Right lobe of liver (tissue), 6 donors: Measurements from ENCODE around the gene SAMD8. TPM values are rescaled to one million over a fixed set of nuclear protein-coding genes. Genes with fewer than 3 reads are reported as not detected.
A peak's percentile ranks its signal among the peaks of the same experiment; 100 is the strongest.

Experiments used
- ATAC-seq, 4 donors: fragments of 200-7000 bp; cut with Tn5 transposase; one replicate each; pipeline ENCODE4 v1.9.1; 2020; ENCODE audit warnings: mild to moderate bottlenecking in 4 of 4, moderate library complexity in 4 of 4
- DNase-seq, 3 donors: peaks; one replicate each; pipeline ENCODE4 v3.0.0-alpha.2; 2020
- H3K27ac ChIP-seq, 3 donors: fragments of 200-600 bp; one replicate each; pipeline ENCODE4 v1.8.0; 2022
- H3K27me3 ChIP-seq, 2 donors: fragments of 200-600 bp; one replicate each; pipeline ENCODE4 v1.8.0; 2022
- H3K36me3 ChIP-seq, 4 donors: fragments of 200-600 bp; sonication (generic) in 1 of 4; one replicate each; pipeline versions ENCODE4 v1.5.1 to v1.8.0; 2017 to 2022; ENCODE audit warnings: control low read depth in 1 of 4
- H3K4me1 ChIP-seq, 4 donors: fragments of 200-600 bp; sonication (generic) in 1 of 4; one replicate each; pipeline versions ENCODE4 v1.5.1 to v1.8.0; 2017 to 2022; ENCODE audit warnings: control low read depth in 1 of 4
- H3K4me3 ChIP-seq, 3 donors: fragments of 200-600 bp; one replicate each; pipeline ENCODE4 v1.8.0; 2022
- H3K9me3 ChIP-seq, 4 donors: fragments of 200-600 bp; sonication (generic) in 1 of 4; one replicate each; pipeline versions ENCODE4 v1.5.1 to v1.8.0; 2017 to 2022; ENCODE audit warnings: control low read depth in 1 of 4
- POLR2A ChIP-seq: fragments of 450-650 bp; IDR thresholded peaks from one replicate; pipeline ENCODE4 v1.6.1; 2017; ENCODE audit warnings: antibody characterized with exemption, mild to moderate bottlenecking
- WGBS: methylation state at CpG from one replicate; pipeline ENCODE4 v1.1.6; 2018; ENCODE audit warnings: low coverage, low lambda C conversion rate; ENCODE audit not compliant: insufficient coverage; ENCODE audit errors: missing lambda C conversion rate; 5-methylcytosine and 5-hydroxymethylcytosine counted together
- intact Hi-C, 2 donors: fragments of 100-400 bp; cut with DNase I; formaldehyde crosslinking; loops; one replicate each; pipeline versions ENCODE4 v1.11.2 to v1.14.1; 2022
- total RNA-seq, 6 experiments: library from RNA; depleted of rRNA in 2 of 6; stranded (reverse); fragments of >200 nt in 2 of 6; fragmentation: NEBNext Ultra II Directional in 3 of 6; extraction: Animal tissue kit (Norgen Biotek cat#: 25700) in 3 of 6; gene quantifications; one replicate each; pipeline versions ENCODE4 v1.1.0 to v1.2.4, GENCODE V29; 2016 to 2023
- TF ChIP-seq, protein P1 (sequence below), 4 donors: fragments of 200-600 bp in 3 of 4; fragments of 450-650 bp in 1 of 4; IDR thresholded peaks; one replicate each; pipeline versions ENCODE4 v1.5.1 to v1.8.0; 2016 to 2022; ENCODE audit warnings: antibody characterized with exemption in 4 of 4, mild to moderate bottlenecking in 2 of 4
- donor health status: DM: no; HTN: yes; CAD: no.
- donor health status: DM: no; HTN: no; CAD: no.
- donor health status: DM: no; HTN: no; CAD: no.
- donor health status: DM: no; HTN: yes; CAD: no.
- donor health status: DM: no; HTN: yes; CAD: no.

Gene SAMD8
- total RNA-seq, 6 experiments from 2014 or later, result 5.7 to 13.2 (median 9.3) TPM

DNA sequence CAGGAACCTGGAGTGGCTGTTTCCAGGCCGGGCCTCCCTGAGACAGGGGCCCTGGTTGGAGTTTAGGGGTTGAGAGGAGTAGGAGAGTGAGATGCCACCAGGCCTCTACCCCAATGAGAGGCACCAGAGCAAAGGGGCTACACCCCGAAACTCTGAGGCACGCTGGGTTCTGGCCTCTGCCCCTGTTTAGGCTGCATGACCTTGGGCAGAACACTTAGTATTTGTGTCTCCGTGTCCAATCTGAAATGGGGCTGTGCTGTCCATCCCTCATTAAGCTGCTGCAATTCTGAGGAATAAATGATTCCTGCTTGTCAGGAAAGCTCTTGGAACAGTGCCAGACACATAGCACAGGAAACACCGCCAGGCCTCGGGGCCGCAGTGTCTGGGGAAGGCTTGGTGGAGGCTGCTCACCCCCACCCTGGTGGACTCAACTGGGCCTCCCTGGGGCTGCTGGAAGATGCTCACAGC lies 40.5 kb upstream of the SAMD8 start:
- Histone ChIP-seq H3K27me3 (no peaks in the 10 kb centered on the region), H3K36me3 (no peaks in the 10 kb centered on the region), H3K9me3 (no peaks in the 10 kb centered on the region), H3K4me3 (no peak overlapping the region), H3K27ac (no peak overlapping the region), H3K4me1 (peaks cover 0 to 7% (median 0%) of the 10 kb centered on the region in 4 donors)
- intact Hi-C loops, result no loop called here
- DNase-seq (no peak), ATAC-seq (peak in 1 of 4 donors; percentile 11)
- TF ChIP-seq, protein P1, sequence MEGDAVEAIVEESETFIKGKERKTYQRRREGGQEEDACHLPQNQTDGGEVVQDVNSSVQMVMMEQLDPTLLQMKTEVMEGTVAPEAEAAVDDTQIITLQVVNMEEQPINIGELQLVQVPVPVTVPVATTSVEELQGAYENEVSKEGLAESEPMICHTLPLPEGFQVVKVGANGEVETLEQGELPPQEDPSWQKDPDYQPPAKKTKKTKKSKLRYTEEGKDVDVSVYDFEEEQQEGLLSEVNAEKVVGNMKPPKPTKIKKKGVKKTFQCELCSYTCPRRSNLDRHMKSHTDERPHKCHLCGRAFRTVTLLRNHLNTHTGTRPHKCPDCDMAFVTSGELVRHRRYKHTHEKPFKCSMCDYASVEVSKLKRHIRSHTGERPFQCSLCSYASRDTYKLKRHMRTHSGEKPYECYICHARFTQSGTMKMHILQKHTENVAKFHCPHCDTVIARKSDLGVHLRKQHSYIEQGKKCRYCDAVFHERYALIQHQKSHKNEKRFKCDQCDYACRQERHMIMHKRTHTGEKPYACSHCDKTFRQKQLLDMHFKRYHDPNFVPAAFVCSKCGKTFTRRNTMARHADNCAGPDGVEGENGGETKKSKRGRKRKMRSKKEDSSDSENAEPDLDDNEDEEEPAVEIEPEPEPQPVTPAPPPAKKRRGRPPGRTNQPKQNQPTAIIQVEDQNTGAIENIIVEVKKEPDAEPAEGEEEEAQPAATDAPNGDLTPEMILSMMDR (IDR thresholded peaks at IDR 0.05), result no peak
- TF ChIP-seq POLR2A, result no peak
- WGBS, result 83% methylated on average over 1 of the region's 7 CpGs

DNA sequence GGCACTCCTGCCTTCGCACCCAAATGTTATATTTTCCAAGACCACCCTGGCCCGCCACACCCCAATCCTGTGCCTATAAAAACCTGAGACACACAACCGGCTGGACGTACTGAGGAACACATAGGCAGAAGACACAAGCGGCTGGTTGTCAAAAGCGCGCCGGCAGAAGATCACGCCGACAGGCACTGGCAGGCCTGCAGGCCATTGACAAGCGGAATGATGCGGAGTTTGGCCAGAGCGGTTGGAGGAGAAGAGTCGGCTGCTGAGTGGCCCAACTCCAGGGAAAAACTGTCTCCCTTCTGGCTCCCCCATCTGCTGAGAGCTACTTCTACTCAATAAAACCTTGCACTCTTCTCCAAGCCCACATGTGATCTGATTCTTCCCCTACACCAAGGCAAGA lies 39.7 kb upstream of the SAMD8 start:
- Histone ChIP-seq H3K27ac (no peak overlapping the region), H3K4me3 (no peak overlapping the region), H3K36me3 (no peaks in the 10 kb centered on the region), H3K9me3 (no peaks in the 10 kb centered on the region), H3K4me1 (peaks cover 0 to 7% (median 0%) of the 10 kb centered on the region in 4 donors), H3K27me3 (no peaks in the 10 kb centered on the region)
- ATAC-seq (no peak), DNase-seq (no peak)
- TF ChIP-seq POLR2A, result no peak
- TF ChIP-seq, protein P1 (IDR thresholded peaks at IDR 0.05), result no peak
- intact Hi-C loops, result no loop called here
- WGBS, result 96% methylated on average over 10 of the region's 14 CpGs

DNA sequence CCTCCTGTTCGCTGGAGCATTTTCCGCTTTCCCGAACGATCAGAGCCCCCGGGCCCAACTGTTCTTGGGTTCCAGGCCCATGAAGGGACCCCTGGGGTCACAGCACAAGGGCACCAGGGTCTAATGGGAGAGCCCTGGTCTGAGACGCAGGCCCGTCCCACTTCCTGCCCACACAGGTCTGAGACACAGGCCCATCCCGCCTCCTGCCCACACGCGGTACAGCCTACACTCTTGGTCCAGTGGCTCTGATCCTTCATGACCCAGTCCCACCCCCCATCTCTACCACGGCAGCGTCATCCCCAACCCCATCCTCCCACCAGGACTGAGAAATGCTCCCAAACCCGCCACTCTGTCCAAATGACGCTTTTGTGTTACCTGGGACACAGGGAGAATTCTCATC lies 38.7 kb upstream of the SAMD8 start:
- Histone ChIP-seq H3K27ac (no peak overlapping the region), H3K4me3 (no peak overlapping the region), H3K27me3 (no peaks in the 10 kb centered on the region), H3K4me1 (peaks cover 0 to 7% (median 0%) of the 10 kb centered on the region in 4 donors), H3K36me3 (no peaks in the 10 kb centered on the region), H3K9me3 (no peaks in the 10 kb centered on the region)
- DNase-seq (no peak), ATAC-seq (no peak)
- 89% methylated on average over 5 of the region's 14 CpGs for WGBS
- intact Hi-C loops, result no loop called here
- TF ChIP-seq, protein P1 (IDR thresholded peaks at IDR 0.05), result no peak
- TF ChIP-seq POLR2A, result no peak

DNA sequence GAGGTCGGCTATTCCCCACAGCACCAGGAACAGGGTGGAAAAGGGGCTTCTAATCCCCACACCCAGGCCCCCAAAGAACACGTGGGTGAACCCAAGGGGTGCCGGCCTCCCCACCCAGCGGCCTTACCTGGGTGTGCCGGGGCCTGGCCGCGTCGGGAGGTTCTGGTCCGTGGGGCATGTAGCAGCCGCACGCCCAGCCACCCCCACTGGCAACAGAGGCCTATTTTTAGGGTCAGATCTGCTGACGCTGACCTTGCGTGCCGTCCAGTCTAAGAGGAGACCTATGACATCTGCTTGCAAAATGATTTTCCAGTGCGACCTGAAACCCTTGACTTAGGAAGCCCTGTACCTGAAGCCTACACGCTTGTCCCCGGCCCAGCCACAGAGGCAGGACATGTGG lies 38.0 kb upstream of the SAMD8 start:
- H3K27me3 ChIP-seq, result no peaks in the 10 kb centered on the region
- 14% methylated on average over 1 of the region's 17 CpGs for WGBS
- H3K9me3 ChIP-seq, result no peaks in the 10 kb centered on the region
- DNase-seq (no peak), ATAC-seq (no peak)
- no peak overlapping the region for H3K27ac ChIP-seq
- intact Hi-C loops, result no loop called here
- peaks cover 0 to 7% (median 0%) of the 10 kb centered on the region in 4 donors for H3K4me1 ChIP-seq
- TF ChIP-seq, protein P1 (IDR thresholded peaks at IDR 0.05), result no peak
- TF ChIP-seq POLR2A, result no peak
- no peak overlapping the region for H3K4me3 ChIP-seq
- no peaks in the 10 kb centered on the region for H3K36me3 ChIP-seq
